H9 (cell line): ENCODE measurements around the gene TARM1. TPM values are rescaled to one million over a fixed set of nuclear protein-coding genes. Genes with fewer than 3 reads are reported as not detected.

ENCODE experiments used
- DNase-seq: peaks from one replicate; pipeline ENCODE4 v3.0.0-alpha.2; 2017
- H2AFZ ChIP-seq: one replicate; pipeline ENCODE4 v1.6.1; 2013; ENCODE audit warnings: mild to moderate bottlenecking, low read length, control low read depth, moderate library complexity
- H2AK5ac ChIP-seq: 2 replicates; pipeline ENCODE4 v1.6.1; 2013; ENCODE audit warnings: low read length, control low read depth, mixed read lengths; ENCODE audit not compliant: insufficient read length
- H2BK120ac ChIP-seq: one replicate; pipeline ENCODE4 v1.6.1; 2013; ENCODE audit warnings: low read depth, mild to moderate bottlenecking, low read length, control low read depth, inconsistent platforms; ENCODE audit not compliant: poor library complexity, severe bottlenecking
- H2BK12ac ChIP-seq: 2 replicates; pipeline ENCODE4 v1.6.1; 2013; ENCODE audit warnings: low read length, control low read depth, mixed read lengths, low read depth; ENCODE audit not compliant: insufficient read length
- H2BK15ac ChIP-seq: 2 replicates; pipeline ENCODE4 v1.6.1; 2013; ENCODE audit warnings: low read depth, low read length, control low read depth
- H2BK20ac ChIP-seq: one replicate; pipeline ENCODE4 v1.6.1; 2013; ENCODE audit warnings: low read depth, mild to moderate bottlenecking, low read length, control low read depth, inconsistent platforms; ENCODE audit not compliant: poor library complexity, severe bottlenecking
- H2BK5ac ChIP-seq: 2 replicates; pipeline ENCODE4 v1.6.1; 2013; ENCODE audit warnings: low read length, control low read depth, mixed read lengths; ENCODE audit not compliant: insufficient read length
- H3K14ac ChIP-seq: 2 replicates; pipeline ENCODE4 v1.6.1; 2013; ENCODE audit warnings: low read length, control low read depth; ENCODE audit not compliant: insufficient read depth
- H3K18ac ChIP-seq: 2 replicates; pipeline ENCODE4 v1.6.1; 2013; ENCODE audit warnings: low read depth, mild to moderate bottlenecking, mixed read lengths, low read length, control low read depth; ENCODE audit not compliant: insufficient read length
- H3K23ac ChIP-seq: 2 replicates; pipeline ENCODE4 v1.6.1; 2013; ENCODE audit warnings: low read length, control low read depth, mixed read lengths, low read depth; ENCODE audit not compliant: insufficient read length
- H3K23me2 ChIP-seq: 2 replicates; pipeline ENCODE4 v1.6.1; 2013; ENCODE audit warnings: low read depth, mild to moderate bottlenecking, mixed read lengths, low read length, control low read depth; ENCODE audit not compliant: insufficient read length, poor library complexity, severe bottlenecking
- H3K27ac ChIP-seq: 2 replicates; pipeline ENCODE4 v1.5.1; 2013; ENCODE audit warnings: low read length, control low read depth, mixed read lengths, low read depth; ENCODE audit not compliant: insufficient read length
- H3K27me3 ChIP-seq: 2 replicates; pipeline ENCODE4 v1.6.1; 2013; ENCODE audit warnings: low read length, control low read depth, inconsistent platforms; ENCODE audit not compliant: insufficient read depth
- H3K4ac ChIP-seq: 2 replicates; pipeline ENCODE4 v1.6.1; 2013; ENCODE audit warnings: low read depth, mild to moderate bottlenecking, control low read depth, inconsistent platforms, low read length, moderate library complexity
- H3K4me1 ChIP-seq: 2 replicates; pipeline ENCODE4 v1.6.1; 2013; ENCODE audit warnings: low read length, control low read depth, inconsistent platforms; ENCODE audit not compliant: insufficient read depth
- H3K4me2 ChIP-seq: 2 replicates; pipeline ENCODE4 v1.6.1; 2013; ENCODE audit warnings: low read length, control low read depth, mixed read lengths; ENCODE audit not compliant: insufficient read length, insufficient read depth
- H3K56ac ChIP-seq: 2 replicates; pipeline ENCODE4 v1.6.1; 2013; ENCODE audit warnings: low read depth, mild to moderate bottlenecking, mixed read lengths, low read length, control low read depth; ENCODE audit not compliant: insufficient read length
- H3K79me1 ChIP-seq: 2 replicates; pipeline ENCODE4 v1.6.1; 2013; ENCODE audit warnings: low read depth, mild to moderate bottlenecking, moderate library complexity, low read length, control low read depth, inconsistent platforms; ENCODE audit not compliant: insufficient read depth, poor library complexity, severe bottlenecking
- H3K79me2 ChIP-seq: 2 replicates; pipeline ENCODE4 v1.6.1; 2013; ENCODE audit warnings: low read length, control low read depth, inconsistent platforms; ENCODE audit not compliant: insufficient read depth
- H3K9ac ChIP-seq: 2 replicates; pipeline ENCODE4 v1.6.1; 2013; ENCODE audit warnings: low read length, control low read depth, mixed read lengths; ENCODE audit not compliant: insufficient read length; ENCODE audit errors: extremely low read depth
- H3K9me3 ChIP-seq: one replicate; pipeline ENCODE4 v1.6.1; 2013; ENCODE audit warnings: low read depth, low read length, inconsistent platforms; ENCODE audit not compliant: control insufficient read depth
- H3T11ph ChIP-seq: one replicate; pipeline ENCODE4 v1.6.1; 2013; ENCODE audit warnings: mild to moderate bottlenecking, low read length, control low read depth, inconsistent platforms
- H4K20me1 ChIP-seq: one replicate; pipeline ENCODE4 v1.6.1; 2013; ENCODE audit not compliant: control insufficient read depth, insufficient read length, insufficient read depth
- H4K5ac ChIP-seq: 2 replicates; pipeline ENCODE4 v1.6.1; 2013; ENCODE audit warnings: low read depth, mild to moderate bottlenecking, mixed read lengths, low read length, control low read depth; ENCODE audit not compliant: insufficient read length
- H4K8ac ChIP-seq: replicated peaks from 2 replicates; pipeline ENCODE4 v1.6.1; 2013; ENCODE audit warnings: low read length, control low read depth, mixed read lengths, low read depth; ENCODE audit not compliant: insufficient read length
- H4K91ac ChIP-seq: 2 replicates; pipeline ENCODE4 v1.6.1; 2013; ENCODE audit warnings: low read depth, mild to moderate bottlenecking, moderate library complexity, mixed read lengths, low read length, control low read depth; ENCODE audit not compliant: insufficient read length
- H3K27ac Mint-ChIP-seq, 3 experiments: 2 replicates in 2 of 3; 3 replicates in 1 of 3; pipeline ENCODE4 v1.8.0; 2020 to 2021; ENCODE audit warnings: mixed read lengths in 3 of 3, mild to moderate bottlenecking in 1 of 3, moderate library complexity in 1 of 3
- H3K27me3 Mint-ChIP-seq: 2 replicates; pipeline ENCODE4 v1.8.0; 2021; ENCODE audit warnings: low read depth, mild to moderate bottlenecking, moderate library complexity, mixed read lengths
- H3K36me3 Mint-ChIP-seq, 3 experiments: 2 replicates in 2 of 3; 3 replicates in 1 of 3; pipeline ENCODE4 v1.8.0; 2020 to 2021; ENCODE audit warnings: low read depth in 3 of 3, mixed read lengths in 3 of 3; ENCODE audit not compliant: insufficient read depth in 1 of 3
- H3K4me1 Mint-ChIP-seq, 2 experiments: 2 replicates each; pipeline ENCODE4 v1.8.0; 2020; ENCODE audit warnings: mixed read lengths in 2 of 2
- H3K4me3 Mint-ChIP-seq, 2 experiments: 2 replicates in 1 of 2; 3 replicates in 1 of 2; pipeline ENCODE4 v1.8.0; 2020 to 2021; ENCODE audit warnings: mild to moderate bottlenecking in 2 of 2, mixed read lengths in 2 of 2, moderate library complexity in 1 of 2
- H3K9me3 Mint-ChIP-seq, 2 experiments: 2 replicates in 1 of 2; 3 replicates in 1 of 2; pipeline ENCODE4 v1.8.0; 2020; ENCODE audit warnings: mild to moderate bottlenecking in 2 of 2, mixed read lengths in 2 of 2, moderate library complexity in 1 of 2
- WGBS: extraction: QIAGEN DNeasy Blood & Tissue Kit; methylation state at CpG from one replicate; pipeline ENCODE4 v1.1.7; 2013; ENCODE audit warnings: missing lambda C conversion rate, low lambda C conversion rate, mixed read lengths; ENCODE audit not compliant: insufficient read length; ENCODE audit errors: extremely low coverage; 5-methylcytosine and 5-hydroxymethylcytosine counted together
- total RNA-seq: library from RNA; stranded (reverse); gene quantifications from 2 replicates; pipeline ENCODE4 v1.2.1, GENCODE V29; 2021
- TF ChIP-seq, protein P1 (sequence below): fragments of 200-600 bp; sonication (generic); conservative IDR thresholded peaks from 3 replicates; pipeline ENCODE4 v1.8.0; 2021; ENCODE audit warnings: antibody characterized with exemption, mild to moderate bottlenecking

Gene TARM1
- total RNA-seq, 1 experiment from 2014 or later = not detected

DNA sequence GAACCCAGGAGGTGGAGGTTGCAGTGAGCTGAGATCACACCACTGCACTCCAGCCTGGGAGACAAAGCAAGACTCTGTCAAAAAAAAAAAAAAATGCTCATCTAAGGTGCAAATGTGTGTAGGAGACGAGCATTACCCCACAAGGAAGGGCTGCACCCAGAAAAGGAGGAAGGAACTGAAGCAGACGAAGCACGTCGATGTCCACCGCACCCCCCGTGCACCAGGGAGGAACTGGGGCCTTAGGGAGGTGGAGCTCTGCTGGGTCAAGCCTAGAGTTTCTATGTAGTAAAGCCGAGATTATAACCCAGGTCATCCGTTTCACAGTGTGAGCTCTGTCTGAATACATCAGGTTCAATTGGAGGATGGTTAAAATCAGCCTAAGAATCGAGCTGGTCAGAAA, 18.5 kb downstream of the TARM1 start:
- Histone ChIP-seq H3K79me2 (no peaks in the 10 kb centered on the region), H3K27ac (no peak overlapping the region), H3K4me1 (no peaks in the 10 kb centered on the region; the same call in 1 of the 2 replicates), H2BK5ac (no peak overlapping the region), H3K9me3 (no peaks in the 10 kb centered on the region), H3K27me3 (no peaks in the 10 kb centered on the region), H3K79me1 (no peaks in the 10 kb centered on the region), H4K20me1 (no peaks in the 10 kb centered on the region), H2BK12ac (no peak overlapping the region), H3K23ac (no peak overlapping the region), H3K56ac (no peak overlapping the region), H4K5ac (no peak overlapping the region), H3K23me2 (no peaks in the 10 kb centered on the region), H3K4me2 (no peak overlapping the region), H3K18ac (no peak overlapping the region), H2AFZ (no peak overlapping the region), H4K8ac (no peak overlapping the region), H2BK15ac (no peak overlapping the region), H2BK120ac (no peak overlapping the region), H2BK20ac (no peak overlapping the region), H2AK5ac (no peak overlapping the region), H3T11ph (no peak overlapping the region), H3K9ac (no peak overlapping the region), H3K14ac (no peak overlapping the region), H3K4ac (no peak overlapping the region), H4K91ac (no peak overlapping the region)
- DNase-seq = no peak
- TF ChIP-seq, protein P1, sequence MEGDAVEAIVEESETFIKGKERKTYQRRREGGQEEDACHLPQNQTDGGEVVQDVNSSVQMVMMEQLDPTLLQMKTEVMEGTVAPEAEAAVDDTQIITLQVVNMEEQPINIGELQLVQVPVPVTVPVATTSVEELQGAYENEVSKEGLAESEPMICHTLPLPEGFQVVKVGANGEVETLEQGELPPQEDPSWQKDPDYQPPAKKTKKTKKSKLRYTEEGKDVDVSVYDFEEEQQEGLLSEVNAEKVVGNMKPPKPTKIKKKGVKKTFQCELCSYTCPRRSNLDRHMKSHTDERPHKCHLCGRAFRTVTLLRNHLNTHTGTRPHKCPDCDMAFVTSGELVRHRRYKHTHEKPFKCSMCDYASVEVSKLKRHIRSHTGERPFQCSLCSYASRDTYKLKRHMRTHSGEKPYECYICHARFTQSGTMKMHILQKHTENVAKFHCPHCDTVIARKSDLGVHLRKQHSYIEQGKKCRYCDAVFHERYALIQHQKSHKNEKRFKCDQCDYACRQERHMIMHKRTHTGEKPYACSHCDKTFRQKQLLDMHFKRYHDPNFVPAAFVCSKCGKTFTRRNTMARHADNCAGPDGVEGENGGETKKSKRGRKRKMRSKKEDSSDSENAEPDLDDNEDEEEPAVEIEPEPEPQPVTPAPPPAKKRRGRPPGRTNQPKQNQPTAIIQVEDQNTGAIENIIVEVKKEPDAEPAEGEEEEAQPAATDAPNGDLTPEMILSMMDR = no peak
- no peaks in the 10 kb centered on the region; a peak in 1 of 5 replicates for H3K9me3 Mint-ChIP-seq
- H3K4me3 Mint-ChIP-seq = no peak overlapping the region
- peaks cover 3% of the 10 kb centered on the region; the same call in 1 of the 2 replicates for H3K27me3 Mint-ChIP-seq
- H3K4me1 Mint-ChIP-seq = peaks cover 2 to 6% of the 10 kb centered on the region in 2 experiments; a peak in 3 of 4 replicates
- no CpG with 5 or more reads among the region's 9 CpGs for WGBS
- H3K27ac Mint-ChIP-seq = no peak overlapping the region
- H3K36me3 Mint-ChIP-seq = no peaks in the 10 kb centered on the region
